ENCODE measurements around the gene NPHS1.

The NPHS1 gene

DNA sequence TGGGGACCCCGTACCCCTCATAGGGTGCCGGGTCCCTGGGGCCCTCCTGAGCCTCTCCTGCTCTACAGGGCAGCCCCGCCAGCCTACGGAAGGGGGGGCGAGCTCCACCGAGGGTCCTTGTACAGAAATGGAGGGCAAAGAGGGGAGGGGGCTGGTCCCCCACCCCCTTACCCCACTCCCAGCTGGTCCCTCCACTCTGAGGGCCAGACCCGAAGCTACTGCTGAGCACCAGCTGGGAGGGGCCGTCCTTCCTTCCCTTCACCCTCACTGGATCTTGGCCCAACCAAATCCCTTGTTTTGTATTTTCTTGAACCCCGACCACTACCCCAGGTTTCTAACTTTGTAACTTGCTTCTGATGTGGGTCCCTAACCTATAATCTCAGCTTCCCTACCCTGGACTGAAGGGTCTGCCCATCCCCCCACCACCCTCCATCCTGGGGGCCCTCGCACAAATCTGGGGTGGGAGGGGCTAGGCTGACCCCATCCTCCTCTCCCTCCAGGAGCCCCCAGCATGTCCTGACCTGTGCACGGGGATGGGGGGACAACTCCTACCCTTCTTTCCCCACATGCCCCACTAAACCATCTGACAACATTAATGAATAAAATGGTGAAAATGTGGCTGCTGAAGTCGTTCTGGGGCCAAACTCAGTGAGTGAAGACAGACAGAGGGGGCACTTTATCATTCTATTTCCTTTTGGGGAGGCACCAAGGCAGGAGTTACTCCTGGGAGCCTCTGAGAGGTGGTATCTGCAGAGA, 63.9 kb downstream of the NPHS1 start:
- DNase-seq (ENCODE audit: low read depth in 2 of 2) = no peak

DNA sequence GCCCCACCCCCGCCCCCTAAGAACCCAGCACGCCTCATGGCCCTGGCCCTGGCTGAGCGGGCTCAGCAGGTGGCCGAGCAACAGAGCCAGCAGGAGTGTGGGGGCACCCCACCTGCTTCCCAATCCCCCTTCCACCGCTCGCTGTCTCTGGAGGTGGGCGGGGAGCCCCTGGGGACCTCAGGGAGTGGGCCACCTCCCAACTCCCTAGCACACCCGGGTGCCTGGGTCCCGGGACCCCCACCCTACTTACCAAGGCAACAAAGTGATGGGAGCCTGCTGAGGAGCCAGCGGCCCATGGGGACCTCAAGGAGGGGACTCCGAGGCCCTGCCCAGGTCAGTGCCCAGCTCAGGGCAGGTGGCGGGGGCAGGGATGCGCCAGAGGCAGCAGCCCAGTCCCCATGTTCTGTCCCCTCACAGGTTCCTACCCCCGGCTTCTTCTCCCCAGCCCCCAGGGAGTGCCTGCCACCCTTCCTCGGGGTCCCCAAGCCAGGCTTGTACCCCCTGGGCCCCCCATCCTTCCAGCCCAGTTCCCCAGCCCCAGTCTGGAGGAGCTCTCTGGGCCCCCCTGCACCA, 65.0 kb downstream of the NPHS1 start:
- DNase-seq (ENCODE audit: low read depth in 2 of 2) = no peak

DNA sequence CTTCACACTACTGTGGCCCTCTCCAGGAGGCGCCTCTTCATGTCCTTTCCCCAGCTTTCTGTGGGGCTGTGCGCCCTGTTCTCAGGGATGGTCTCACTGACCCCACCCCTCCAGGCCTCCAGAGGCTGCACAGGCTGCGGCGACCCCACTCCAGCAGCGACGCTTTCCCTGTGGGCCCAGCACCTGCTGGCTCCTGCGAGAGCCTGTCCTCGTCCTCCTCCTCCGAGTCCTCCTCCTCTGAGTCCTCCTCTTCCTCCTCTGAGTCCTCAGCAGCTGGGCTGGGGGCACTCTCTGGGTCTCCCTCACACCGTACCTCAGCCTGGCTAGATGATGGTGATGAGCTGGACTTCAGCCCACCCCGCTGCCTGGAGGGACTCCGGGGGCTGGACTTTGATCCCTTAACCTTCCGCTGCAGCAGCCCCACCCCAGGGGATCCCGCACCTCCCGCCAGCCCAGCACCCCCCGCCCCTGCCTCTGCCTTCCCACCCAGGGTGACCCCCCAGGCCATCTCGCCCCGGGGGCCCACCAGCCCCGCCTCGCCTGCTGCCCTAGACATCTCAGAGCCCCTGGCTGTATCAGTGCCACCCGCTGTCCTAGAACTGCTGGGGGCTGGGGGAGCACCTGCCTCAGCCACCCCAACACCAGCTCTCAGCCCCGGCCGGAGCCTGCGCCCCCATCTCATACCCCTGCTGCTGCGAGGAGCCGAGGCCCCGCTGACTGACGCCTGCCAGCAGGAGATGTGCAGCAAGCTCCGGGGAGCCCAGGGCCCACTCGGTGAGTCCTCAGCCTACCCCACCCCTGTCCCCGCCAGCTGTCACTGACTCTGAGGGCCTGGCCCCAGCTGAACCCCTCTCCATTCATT, 65.8 kb downstream of the NPHS1 start:
- no peak for DNase-seq (ENCODE audit: low read depth in 2 of 2)

DNA sequence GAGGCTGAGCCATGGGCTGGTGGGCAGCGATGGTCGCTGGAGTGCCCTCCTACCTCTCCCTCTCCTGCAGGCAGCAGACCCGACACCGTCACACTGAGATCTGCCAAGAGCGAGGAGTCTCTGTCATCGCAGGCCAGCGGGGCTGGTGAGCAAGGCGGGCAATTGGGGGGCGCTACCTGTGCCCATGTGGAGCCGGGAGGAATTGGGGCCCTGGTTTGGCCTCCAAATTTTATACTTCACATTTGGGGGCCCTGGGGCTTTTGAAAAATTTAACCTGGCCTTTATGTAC, 67.0 kb downstream of the NPHS1 start:
- no peak for DNase-seq (ENCODE audit: low read depth in 2 of 2)

DNA sequence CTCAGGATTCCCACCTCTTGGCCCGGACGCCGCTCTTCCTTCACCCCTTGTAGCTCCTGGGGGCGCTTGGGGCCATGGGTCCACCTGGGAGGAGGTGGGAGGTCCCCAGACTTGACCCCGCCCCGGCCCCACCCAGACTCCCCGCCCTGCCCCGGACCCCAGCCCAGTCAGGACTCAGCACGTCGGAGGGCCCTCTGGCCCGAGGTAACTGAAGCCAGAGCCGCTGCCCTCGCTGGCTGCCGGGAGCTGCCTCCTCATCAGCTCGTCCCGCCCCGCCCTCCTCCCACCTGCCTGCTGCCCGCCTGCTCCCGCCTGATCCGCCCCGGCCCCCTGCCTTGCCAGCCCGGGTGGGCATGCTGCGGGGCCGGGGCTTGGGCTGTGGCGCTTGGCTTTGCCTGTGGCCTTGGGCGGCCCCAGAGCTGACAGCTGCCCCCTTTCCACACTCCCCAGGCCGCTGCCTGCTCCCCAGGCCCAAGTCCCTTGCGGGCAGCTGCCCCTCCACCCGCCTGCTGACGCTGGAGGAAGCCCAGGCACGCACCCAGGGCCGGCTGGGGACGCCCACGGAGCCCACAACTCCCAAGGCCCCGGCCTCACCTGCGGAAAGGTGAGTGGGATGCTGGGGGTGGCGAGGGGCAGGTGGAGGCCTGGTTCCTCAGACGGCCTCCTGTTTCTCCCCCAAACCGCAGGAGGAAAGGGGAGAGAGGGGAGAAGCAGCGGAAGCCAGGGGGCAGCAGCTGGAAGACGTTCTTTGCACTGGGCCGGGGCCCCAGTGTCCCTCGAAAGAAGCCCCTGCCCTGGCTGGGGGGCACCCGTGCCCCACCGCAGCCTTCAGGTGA, 67.6 kb downstream of the NPHS1 start:
- no peak for DNase-seq (ENCODE audit: low read depth in 2 of 2)

DNA sequence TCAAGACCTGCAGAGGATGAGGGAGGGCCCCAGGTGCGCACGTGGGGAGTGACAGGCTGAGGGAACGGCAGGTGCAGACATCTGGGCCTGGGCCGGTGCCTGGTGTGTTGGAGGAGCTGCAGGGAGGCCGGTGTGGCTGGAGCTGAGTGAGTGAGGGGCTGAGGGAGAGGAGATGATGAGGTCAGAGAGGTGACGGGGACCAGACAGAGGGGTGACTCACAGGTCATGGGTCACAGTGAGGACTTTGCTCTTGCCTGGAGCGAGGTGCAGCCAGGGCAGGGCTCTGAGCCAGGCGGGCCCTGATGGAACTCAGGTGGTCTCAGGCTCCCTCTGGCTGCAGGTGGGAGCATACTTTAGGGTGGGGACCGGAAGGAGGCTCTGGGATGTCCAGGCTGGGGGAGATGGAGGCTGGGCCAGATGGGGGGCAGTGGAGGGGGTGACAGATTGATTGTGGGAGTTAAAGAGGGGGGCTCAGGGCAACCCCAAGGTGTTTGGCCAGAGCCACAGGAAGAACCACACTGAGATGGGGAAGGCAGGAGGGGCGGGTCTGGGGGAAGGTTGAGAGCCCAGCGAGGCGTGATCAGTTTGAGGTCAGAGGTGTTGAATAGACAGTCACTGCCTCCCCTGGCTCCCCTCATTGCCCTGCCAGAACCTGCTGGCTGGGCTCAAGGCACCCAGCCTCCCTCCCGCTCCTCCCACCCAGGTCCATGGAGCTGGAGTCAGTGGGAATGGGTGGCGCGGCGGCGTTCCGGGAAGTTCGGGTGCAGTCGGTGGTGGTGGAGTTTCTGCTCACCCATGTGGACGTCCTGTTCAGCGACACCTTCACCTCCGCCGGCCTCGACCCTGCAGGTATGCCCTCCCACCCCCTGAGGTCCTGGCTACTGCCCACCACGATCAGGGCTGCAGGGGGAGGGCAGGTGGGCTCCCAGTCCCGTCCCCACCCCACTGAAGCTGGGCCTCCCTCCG, 68.6 kb downstream of the NPHS1 start:
- no peak for DNase-seq (ENCODE audit: low read depth in 2 of 2)

DNA sequence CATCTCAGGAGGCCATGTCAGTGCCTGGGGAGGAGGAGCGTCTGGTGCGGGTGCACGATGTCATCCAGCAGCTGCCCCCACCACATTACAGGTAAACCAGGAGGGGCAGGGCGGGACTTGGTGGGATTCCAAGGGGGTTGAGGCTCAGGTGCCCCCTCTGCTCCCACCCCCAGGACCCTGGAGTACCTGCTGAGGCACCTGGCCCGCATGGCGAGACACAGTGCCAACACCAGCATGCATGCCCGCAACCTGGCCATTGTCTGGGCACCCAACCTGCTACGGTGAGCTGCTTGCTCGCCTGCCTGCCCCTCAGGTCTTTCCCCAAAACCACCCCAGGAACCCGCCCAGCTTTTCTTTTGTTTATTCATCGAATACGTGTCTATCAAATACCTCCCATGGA, 69.7 kb downstream of the NPHS1 start:
- no peak for DNase-seq (ENCODE audit: low read depth in 2 of 2)

DNA sequence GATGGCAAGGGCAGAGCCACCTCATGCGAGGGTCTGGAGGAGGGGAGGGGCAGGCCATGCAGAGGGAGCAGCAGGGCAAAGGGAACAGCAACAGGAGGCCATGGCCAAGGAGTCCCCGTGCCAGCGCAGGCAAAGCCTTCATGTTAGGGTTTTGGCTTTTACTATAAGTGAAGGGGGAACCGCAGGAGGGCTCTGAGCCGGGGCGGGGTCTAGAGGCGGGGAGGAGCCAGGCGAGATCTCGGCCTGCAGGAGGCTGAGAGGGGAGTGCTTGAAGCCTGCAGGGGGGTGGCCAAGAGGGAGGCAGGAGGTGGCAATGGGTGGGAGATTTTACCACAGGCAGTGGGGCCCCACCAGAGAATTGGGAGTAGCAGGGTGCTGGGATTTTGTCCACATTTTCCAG, 70.7 kb downstream of the NPHS1 start:
- no peak for DNase-seq (ENCODE audit: low read depth in 2 of 2)

DNA sequence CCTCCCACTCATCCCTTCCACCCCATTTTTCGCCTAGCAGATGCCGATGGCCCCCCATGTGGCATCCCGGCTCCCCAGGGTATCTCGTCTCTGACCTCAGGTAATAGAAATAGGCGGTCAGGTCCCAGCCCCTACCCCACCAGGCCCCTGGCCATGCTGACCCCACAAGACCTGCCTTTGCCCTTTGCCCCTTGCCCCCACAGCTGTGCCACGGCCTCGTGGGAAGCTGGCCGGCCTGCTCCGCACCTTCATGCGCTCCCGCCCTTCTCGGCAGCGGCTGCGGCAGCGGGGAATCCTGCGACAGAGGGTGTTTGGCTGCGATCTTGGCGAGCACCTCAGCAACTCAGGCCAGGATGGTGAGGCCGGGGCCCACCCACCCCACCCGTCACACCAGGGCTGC, 71.6 kb downstream of the NPHS1 start:
- no peak for DNase-seq (ENCODE audit: low read depth in 2 of 2)

DNA sequence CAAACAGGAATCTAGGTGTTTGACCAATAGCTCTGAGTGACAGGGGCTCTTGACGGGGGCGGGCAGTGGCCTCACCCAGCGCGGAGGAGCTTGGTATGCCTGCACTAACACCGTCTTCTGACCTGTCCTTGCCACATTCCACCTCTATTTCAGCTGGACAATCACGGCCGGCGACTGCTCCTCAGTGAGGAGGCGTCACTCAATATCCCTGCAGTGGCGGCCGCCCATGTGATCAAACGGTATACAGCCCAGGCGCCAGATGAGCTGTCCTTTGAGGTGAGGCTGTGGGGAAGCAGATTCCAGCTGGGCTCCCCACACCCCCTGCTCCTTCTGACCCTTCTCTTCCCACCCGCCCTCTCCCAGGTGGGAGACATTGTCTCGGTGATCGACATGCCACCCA, 72.2 kb downstream of the NPHS1 start:
- no peak for DNase-seq (ENCODE audit: low read depth in 2 of 2)

DNA sequence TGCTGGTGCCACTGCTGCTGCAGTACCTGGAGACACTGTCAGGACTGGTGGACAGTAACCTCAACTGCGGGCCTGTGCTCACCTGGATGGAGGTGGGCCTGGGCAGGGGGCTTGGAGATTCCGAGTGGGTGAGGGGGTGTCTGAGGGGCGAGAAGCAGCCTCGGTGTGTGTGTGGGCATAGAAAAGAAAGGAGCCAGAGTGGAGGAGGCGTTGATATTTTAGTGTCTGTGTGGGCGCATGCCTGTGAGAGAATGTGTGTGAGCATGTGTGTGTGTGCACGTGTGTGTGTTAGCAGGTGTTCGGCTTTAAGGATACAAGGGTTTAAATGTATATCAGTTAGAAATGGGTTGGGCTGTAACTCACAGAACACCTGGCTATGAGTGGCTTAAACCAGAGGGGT, 73.3 kb downstream of the NPHS1 start:
- DNase-seq (ENCODE audit: low read depth in 2 of 2) = no peak

DNA sequence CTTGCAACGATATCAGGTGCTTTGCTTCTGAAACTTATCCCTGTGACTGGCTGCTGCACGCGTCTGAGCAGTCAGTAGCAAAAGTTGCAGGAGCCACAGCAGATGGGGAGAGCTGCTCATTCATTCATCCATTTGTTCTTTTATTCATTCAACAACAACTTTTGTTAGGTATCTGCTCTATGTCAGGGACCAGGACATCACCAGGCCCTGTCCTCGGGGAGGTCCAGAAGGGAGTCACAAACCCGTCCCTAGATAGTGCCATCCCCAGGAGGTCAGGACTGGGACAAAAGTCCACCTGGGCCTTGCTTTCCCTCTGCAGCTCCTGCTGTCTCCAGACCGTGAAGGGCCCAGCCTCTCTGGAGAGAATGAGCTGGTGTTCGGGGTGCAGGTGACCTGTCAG, 74.3 kb downstream of the NPHS1 start:
- DNase-seq (ENCODE audit: low read depth in 2 of 2) = no peak

DNA sequence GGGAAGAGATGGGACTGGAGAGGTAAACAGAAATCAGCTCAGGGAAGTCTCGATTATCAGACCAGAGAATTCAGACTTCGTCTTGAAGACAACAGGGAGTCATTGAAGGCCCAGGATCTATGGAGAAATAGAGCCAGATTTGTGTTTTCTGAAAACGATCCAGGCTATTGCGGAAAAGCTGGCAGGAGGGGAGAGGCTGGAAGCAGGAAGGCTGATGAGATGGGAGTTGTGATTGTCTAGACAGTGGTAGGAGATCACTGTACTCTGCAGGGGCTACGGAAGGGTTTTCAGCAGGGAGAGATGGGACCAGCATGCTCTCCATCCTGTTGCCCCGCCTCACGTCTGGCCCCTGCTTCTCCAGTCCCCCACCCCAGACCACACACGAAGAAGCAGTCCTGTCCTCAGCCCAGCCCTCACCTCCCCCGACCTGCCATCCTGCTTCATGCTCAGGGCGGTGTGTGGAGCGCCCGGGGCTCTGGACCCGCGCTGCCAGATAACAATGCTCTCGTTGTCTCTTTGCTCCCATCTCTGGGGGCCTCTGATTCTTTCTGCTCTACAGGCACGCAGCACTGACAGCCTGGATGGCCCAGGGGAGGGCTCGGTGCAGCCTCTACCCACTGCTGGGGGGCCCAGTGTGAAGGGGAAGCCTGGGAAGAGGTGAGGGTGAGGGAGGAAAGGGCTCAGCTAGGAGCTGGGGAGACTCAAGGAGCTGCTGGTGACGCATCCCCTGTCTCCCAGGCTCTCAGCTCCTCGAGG, 75.0 kb downstream of the NPHS1 start:
- DNase-seq (ENCODE audit: low read depth in 2 of 2) = no peak

DNA sequence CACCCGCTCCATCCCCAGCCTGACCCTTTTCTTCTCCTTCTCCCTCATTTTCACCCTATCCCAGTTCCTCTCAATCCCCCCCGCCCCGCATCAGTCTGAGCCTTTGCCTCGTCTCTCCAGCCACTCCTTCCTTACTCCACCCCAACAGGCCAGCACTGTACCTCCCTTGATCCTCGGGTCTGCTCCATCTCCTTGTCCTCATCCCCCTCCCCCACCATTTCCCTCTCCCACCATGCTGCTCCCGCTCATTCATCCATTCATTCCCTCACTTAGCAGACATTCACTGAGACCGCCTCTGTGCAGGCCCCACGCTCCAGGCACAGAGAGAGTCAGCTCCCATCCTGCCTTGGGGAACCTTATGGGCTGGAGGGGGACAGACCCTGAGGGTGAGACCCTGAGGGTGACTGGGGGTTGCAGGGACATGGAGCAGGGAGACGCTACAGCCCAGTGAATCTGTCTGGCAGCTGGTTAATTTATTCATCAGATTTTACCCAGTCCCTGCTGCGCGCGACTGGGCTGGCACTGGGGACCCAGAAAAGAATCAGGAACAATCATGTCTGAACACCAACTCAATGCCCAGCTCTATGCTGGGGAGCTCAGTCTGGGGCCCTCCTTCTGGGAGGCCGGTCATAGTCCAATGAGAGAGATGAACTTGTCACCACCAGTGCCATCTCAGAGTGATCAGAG, 76.1 kb downstream of the NPHS1 start:
- DNase-seq (ENCODE audit: low read depth in 2 of 2) = no peak

All from stimulated activated CD4-positive, alpha-beta T cell treated with anti-CD3 and anti-CD28 coated beads, Interleukin-12 subunit alpha, Interleukin-12 subunit beta, amount 100 ng/mL, for 24 hours (primary cell).